K562 (cell line): ENCODE measurements around the gene SLC13A1.

ENCODE experiments used
- EP300 ChIP-seq: IDR thresholded peaks from 2 replicates; pipeline ENCODE4 v1.6.1; 2012; ENCODE audit warnings: low read length, improper control_type of control experiment
- SP1 ChIP-seq: sonication (generic); formaldehyde crosslinking; IDR thresholded peaks from 2 replicates; pipeline ENCODE4 v1.8.1; 2022; ENCODE audit warnings: mild to moderate bottlenecking, missing genetic modification reagents
- SRF ChIP-seq, 2 experiments: fragments of 250-450, 450-650 bp in 1 of 2; sonication (Bioruptor Pico) in 1 of 2; sonication (generic) in 1 of 2; formaldehyde crosslinking; IDR thresholded peaks; 2 replicates each; pipeline versions ENCODE4 v1.5.0 to v1.5.1; 2020 to 2022; ENCODE audit warnings: mild to moderate bottlenecking in 1 of 2, missing genetic modification reagents in 1 of 2
- TARDBP ChIP-seq: fragments of 450-650 bp; IDR thresholded peaks from 2 replicates; pipeline ENCODE4 v1.6.1; 2016
- TF ChIP-seq, protein P1 (sequence below): sonication (generic); formaldehyde crosslinking; IDR thresholded peaks from 2 replicates; pipeline ENCODE4 v1.8.1; 2022; ENCODE audit warnings: missing genetic modification reagents

GRCh38 chr7:123143252-123144006 lies 56.3 kb downstream of the SLC13A1 start:
- TF ChIP-seq SRF (CRISPR knock-in tag; IDR thresholded peaks at IDR 0.05) = no peak
- TF ChIP-seq SP1 (CRISPR knock-in tag) = no peak
- TF ChIP-seq, protein P1, sequence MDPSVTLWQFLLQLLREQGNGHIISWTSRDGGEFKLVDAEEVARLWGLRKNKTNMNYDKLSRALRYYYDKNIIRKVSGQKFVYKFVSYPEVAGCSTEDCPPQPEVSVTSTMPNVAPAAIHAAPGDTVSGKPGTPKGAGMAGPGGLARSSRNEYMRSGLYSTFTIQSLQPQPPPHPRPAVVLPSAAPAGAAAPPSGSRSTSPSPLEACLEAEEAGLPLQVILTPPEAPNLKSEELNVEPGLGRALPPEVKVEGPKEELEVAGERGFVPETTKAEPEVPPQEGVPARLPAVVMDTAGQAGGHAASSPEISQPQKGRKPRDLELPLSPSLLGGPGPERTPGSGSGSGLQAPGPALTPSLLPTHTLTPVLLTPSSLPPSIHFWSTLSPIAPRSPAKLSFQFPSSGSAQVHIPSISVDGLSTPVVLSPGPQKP (CRISPR knock-in tag) = no peak
- TF ChIP-seq EP300 = no peak
- no peak for TF ChIP-seq TARDBP
